Osteoblast (primary cell): ENCODE data around the gene BCAR3. TPM values are rescaled to one million over a fixed set of nuclear protein-coding genes. Genes with fewer than 3 reads are reported as not detected.
A peak's percentile ranks its signal among the peaks of the same experiment; 100 is the strongest.

Experiments
- DNase-seq: peaks from one replicate; pipeline ENCODE4 v3.0.0; 2011; ENCODE audit warnings: low spot score, mixed read lengths; ENCODE audit not compliant: insufficient read length; ENCODE audit errors: missing footprints
- H2AFZ ChIP-seq: 2 replicates; pipeline ENCODE4 v1.6.0; 2011; ENCODE audit warnings: mild to moderate bottlenecking, low read length
- H3K27ac ChIP-seq: 2 replicates; pipeline ENCODE4 v1.5.1; 2011; ENCODE audit warnings: mild to moderate bottlenecking, low read depth, low read length, moderate library complexity
- H3K27me3 ChIP-seq: 2 replicates; pipeline ENCODE4 v1.6.0; 2012; ENCODE audit warnings: mild to moderate bottlenecking, control low read depth, inconsistent platforms, low read length, moderate library complexity; ENCODE audit not compliant: insufficient read depth
- H3K36me3 ChIP-seq: 2 replicates; pipeline ENCODE4 v1.5.1; 2011; ENCODE audit warnings: mild to moderate bottlenecking, low read length, control low read depth, moderate library complexity; ENCODE audit not compliant: insufficient read depth
- H3K4me1 ChIP-seq: 2 replicates; pipeline ENCODE4 v1.5.1; 2011; ENCODE audit warnings: mild to moderate bottlenecking, low read length, control low read depth, moderate library complexity; ENCODE audit not compliant: insufficient read depth
- H3K4me2 ChIP-seq: 2 replicates; pipeline ENCODE4 v1.6.0; 2011; ENCODE audit warnings: mild to moderate bottlenecking, low read length; ENCODE audit not compliant: insufficient read depth
- H3K4me3 ChIP-seq: fragments of 200-600 bp; sonication (generic); 3 replicates; pipeline ENCODE4 v1.5.1; 2012; ENCODE audit warnings: mild to moderate bottlenecking, low read length, inconsistent platforms; ENCODE audit not compliant: insufficient read depth
- H3K79me2 ChIP-seq: 2 replicates; pipeline ENCODE4 v1.6.0; 2012; ENCODE audit warnings: mild to moderate bottlenecking, low read length, control low read depth, inconsistent platforms; ENCODE audit not compliant: insufficient read depth
- H3K9me3 ChIP-seq: 2 replicates; pipeline ENCODE4 v1.5.1; 2011; ENCODE audit warnings: low read depth, low read length, control low read depth
- H4K20me1 ChIP-seq: 2 replicates; pipeline ENCODE4 v1.6.0; 2012; ENCODE audit warnings: mild to moderate bottlenecking, low read length, control low read depth; ENCODE audit not compliant: insufficient read depth
- total RNA-seq: library from RNA; depleted of rRNA; stranded (reverse); fragments of >200 nt; gene quantifications from 2 replicates; pipeline ENCODE4 v1.2.3, GENCODE V29; 2012
- TF ChIP-seq, protein P1 (sequence below): IDR thresholded peaks from 2 replicates; pipeline ENCODE4 v1.5.1; 2011; ENCODE audit warnings: mild to moderate bottlenecking, low read depth, low read length, moderate library complexity; ENCODE audit errors: extremely low read depth

The BCAR3 gene
- 34.0 and 37.1 TPM in 2 replicates for total RNA-seq

DNA sequence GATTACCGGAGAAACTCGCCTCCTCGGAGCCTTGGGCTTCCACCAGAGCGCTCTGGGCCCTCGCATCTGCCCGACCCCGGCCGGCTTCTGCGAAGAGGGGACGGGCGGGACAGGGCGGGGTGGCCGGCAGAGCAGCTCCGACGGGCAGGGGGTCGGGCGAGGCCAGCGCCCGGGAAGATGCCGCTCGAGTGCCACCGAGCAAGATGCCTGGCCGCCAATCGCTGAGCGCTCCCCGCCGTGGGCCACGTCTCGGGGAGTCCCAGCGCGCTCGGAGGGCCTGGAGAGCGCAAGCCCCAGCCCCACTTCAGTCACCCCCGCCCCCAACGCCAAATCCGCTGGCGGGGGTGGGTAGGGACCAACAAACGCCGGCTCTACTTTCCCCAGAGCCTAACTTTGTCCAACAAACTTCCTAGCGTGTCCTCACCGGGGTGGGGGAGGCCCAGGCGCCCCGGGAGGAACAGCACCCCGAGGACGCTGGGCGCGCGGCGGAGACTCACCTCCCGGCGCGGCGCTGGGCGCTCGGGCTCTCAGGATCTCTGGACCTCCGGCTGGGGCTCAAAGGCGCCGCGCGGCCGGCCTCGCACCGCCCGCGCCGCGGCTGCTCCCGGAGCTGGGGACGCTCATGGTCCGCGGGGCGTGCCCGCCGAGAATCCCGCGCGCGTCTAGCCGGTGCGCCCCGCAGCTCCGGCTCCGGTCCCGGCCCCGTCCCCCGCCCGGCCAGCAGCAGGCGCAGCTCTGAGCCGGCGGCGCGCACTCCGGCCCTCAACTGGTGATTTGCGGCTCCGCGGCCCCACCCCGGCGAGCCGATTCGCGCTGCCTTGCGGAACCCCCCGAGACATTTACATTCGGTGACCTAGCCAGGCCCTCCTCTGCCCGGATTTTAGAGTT lies at the start of gene BCAR3:
BCAR3 (minus strand) TSS at position 737 of the 888 bp plus-strand sequence. CDS start 6,907 bp downstream, outside the sequence.
- Histone ChIP-seq H3K4me1 (peaks cover 33% of the 10 kb centered on the region), H3K36me3 (peaks cover 4% of the 10 kb centered on the region), H4K20me1 (peaks cover 30% of the 10 kb centered on the region), H3K4me2 (peak within 1 kb of the TSS; percentile 94), H2AFZ (peak within 1 kb of the TSS; percentile 91), H3K27me3 (no peaks in the 10 kb centered on the region), H3K4me3 (peak within 1 kb of the TSS; percentile 74), H3K79me2 (peaks cover 48% of the 10 kb centered on the region), H3K27ac (peak within 1 kb of the TSS; percentile 56), H3K9me3 (no peaks in the 10 kb centered on the region)
- TF ChIP-seq, protein P1, sequence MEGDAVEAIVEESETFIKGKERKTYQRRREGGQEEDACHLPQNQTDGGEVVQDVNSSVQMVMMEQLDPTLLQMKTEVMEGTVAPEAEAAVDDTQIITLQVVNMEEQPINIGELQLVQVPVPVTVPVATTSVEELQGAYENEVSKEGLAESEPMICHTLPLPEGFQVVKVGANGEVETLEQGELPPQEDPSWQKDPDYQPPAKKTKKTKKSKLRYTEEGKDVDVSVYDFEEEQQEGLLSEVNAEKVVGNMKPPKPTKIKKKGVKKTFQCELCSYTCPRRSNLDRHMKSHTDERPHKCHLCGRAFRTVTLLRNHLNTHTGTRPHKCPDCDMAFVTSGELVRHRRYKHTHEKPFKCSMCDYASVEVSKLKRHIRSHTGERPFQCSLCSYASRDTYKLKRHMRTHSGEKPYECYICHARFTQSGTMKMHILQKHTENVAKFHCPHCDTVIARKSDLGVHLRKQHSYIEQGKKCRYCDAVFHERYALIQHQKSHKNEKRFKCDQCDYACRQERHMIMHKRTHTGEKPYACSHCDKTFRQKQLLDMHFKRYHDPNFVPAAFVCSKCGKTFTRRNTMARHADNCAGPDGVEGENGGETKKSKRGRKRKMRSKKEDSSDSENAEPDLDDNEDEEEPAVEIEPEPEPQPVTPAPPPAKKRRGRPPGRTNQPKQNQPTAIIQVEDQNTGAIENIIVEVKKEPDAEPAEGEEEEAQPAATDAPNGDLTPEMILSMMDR, result peak; percentile 4
- DNase-seq, result peak; percentile 94

DNA sequence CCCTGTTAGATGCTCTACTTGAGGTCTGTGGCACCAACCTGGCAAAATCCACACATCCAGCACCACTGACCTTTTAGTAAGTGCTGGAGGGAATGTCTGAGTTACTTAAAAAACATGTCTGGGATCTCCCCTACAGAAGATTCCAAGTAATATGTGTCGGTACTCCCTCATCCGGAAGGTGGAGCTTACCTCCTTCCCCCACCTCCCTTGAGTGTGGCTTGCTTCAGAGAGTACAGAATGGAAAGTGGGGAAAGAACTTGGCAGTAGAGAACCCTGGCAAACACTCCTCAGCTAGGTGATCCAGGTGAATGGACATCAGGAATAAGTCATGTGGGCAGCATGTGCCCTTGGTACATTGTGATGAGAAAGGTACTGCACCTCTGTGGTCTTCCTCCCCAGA lies 49.0 kb upstream of the BCAR3 start:
- H2AFZ ChIP-seq, result no peak overlapping the region
- no peaks in the 10 kb centered on the region for H4K20me1 ChIP-seq
- H3K4me2 ChIP-seq, result no peak overlapping the region
- H3K4me1 ChIP-seq, result peaks cover 11% of the 10 kb centered on the region
- H3K9me3 ChIP-seq, result no peaks in the 10 kb centered on the region
- no peak overlapping the region for H3K4me3 ChIP-seq
- no peaks in the 10 kb centered on the region for H3K79me2 ChIP-seq
- H3K27me3 ChIP-seq, result no peaks in the 10 kb centered on the region
- TF ChIP-seq, protein P1, result no peak
- H3K36me3 ChIP-seq, result no peaks in the 10 kb centered on the region
- H3K27ac ChIP-seq, result no peak overlapping the region
- DNase-seq, result no peak

GRCh38 chr1:93729906-93730305 lies 48.3 kb upstream of the BCAR3 start:
- TF ChIP-seq, protein P1, result no peak
- H3K27me3 ChIP-seq, result no peaks in the 10 kb centered on the region

DNA sequence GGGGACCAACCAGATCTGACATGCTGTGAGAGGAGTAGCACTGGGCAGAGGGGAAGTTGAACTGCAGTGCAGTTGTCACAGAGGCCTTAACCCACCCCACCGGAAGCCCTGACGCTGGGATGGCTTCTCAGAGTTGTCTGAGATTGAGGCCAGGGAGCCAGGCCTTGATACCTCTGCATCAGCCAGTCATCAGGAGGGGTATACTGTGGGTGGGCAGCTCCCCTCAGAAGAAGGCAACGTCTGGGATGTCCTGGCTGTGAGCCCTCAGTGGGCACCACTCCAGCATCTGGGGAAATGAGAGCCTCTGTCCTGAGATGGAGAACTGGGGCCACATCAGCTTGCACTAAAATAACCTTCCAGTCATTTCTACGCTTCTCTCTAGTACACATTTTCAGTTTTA lies 47.9 kb upstream of the BCAR3 start:
- no peak for DNase-seq
- TF ChIP-seq, protein P1, result no peak
- no peak overlapping the region for H2AFZ ChIP-seq
- H3K36me3 ChIP-seq, result no peaks in the 10 kb centered on the region
- H3K4me2 ChIP-seq, result no peak overlapping the region
- H4K20me1 ChIP-seq, result no peaks in the 10 kb centered on the region
- H3K4me3 ChIP-seq, result no peak overlapping the region
- peaks cover under 1% of the 10 kb centered on the region for H3K4me1 ChIP-seq
- H3K79me2 ChIP-seq, result no peaks in the 10 kb centered on the region
- H3K27ac ChIP-seq, result no peak overlapping the region
- no peaks in the 10 kb centered on the region for H3K27me3 ChIP-seq
- H3K9me3 ChIP-seq, result no peaks in the 10 kb centered on the region

More at GRCh38 chr1:93729906-93730305, 48.3 kb upstream of the BCAR3 start:
- no peaks in the 10 kb centered on the region for H3K36me3 ChIP-seq
- H4K20me1 ChIP-seq, result no peaks in the 10 kb centered on the region
- H3K4me1 ChIP-seq, result peaks cover 4% of the 10 kb centered on the region
- H3K79me2 ChIP-seq, result no peaks in the 10 kb centered on the region
- H3K9me3 ChIP-seq, result no peaks in the 10 kb centered on the region
- no peak overlapping the region for H3K4me3 ChIP-seq
- no peak overlapping the region for H3K4me2 ChIP-seq
- no peak overlapping the region for H2AFZ ChIP-seq
- DNase-seq, result no peak
- no peak overlapping the region for H3K27ac ChIP-seq
